ENCODE measurements around the gene MAP4K1.

Gene MAP4K1

DNA sequence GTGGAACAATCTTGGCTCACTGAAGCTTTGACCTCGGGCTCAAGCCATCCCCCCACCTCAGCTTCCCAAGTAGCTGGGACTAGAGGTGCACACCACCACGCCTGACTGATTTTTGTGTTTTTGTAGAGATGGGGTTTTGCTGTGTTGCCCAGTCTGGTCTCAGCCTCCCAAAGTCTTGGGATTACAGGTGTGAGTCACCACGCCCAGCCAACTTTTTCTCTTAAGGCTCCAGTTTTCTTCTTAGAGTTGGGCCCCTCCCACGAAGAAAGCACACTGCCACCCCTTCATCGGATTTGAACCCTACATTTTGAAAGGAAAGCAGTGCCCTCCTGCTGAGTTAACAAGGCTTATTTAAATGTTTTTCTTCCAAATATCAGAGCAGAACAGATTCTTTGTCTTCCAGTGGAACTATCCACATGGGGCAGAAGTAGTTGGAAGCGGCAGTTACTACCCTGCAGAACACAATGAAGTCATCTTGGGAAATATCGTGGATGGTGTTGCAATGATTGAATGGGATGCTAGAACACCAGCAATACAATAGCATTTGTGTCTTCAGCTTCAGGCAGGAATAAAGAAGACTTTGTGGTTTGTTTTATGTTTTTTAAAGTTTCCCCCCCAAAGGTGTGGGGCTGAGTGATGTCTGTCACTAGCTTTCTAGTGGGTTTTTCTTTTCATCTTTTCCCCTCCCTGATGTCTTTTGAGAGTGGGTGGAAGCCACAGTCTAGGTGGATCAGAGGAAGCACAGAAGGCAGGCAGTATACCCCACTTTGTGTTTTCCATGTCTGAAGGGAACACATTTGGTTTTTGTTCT lies 38.6 kb upstream of the MAP4K1 start:
- peaks cover 6% of the 10 kb centered on the region for H3K36me3 Mint-ChIP-seq
- peaks cover 14% of the 10 kb centered on the region for H3K27me3 Mint-ChIP-seq
- no peaks in the 10 kb centered on the region for H3K9me3 Mint-ChIP-seq
- H3K4me1 Mint-ChIP-seq, result peaks cover 57% of the 10 kb centered on the region
- H3K27ac Mint-ChIP-seq, result peak overlapping the region; percentile 77
- H3K4me3 Mint-ChIP-seq, result peak overlapping the region; percentile 70

DNA sequence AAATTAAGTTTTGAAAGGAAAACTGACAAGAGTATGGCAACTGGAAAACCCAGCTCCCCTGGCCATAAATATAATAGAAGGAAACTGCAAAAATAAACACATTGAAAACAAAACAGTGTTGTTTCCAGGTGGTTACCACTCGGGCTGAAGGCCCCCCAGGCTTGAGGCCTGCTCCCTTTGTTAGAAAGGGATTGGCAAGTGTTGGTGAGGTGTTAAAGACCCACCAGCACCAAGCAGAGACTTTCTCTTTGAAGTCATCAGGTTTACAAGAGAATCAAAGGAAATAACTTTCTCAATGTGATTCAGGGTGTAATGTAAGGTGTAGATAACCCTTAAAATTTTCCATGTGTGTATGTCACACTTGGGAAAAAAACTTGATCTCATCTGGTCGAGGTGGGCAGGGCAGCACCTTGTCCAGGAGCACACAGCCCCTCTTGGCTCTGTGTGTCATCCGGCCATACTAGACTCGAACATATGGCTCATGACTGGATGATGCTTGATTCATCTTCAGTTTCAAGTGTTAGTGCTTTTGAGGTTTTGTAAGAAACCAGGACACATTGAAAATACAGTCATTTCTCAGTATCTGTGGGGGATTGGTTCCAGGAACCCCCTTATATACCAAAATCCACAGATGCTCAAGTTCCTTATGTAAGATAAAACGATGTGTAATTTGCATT lies 37.5 kb upstream of the MAP4K1 start:
- H3K9me3 Mint-ChIP-seq, result no peaks in the 10 kb centered on the region
- H3K4me1 Mint-ChIP-seq, result peaks cover 58% of the 10 kb centered on the region
- no peak overlapping the region for H3K4me3 Mint-ChIP-seq
- H3K27ac Mint-ChIP-seq, result peak overlapping the region; percentile 77
- H3K27me3 Mint-ChIP-seq, result peaks cover 9% of the 10 kb centered on the region
- peaks cover 4% of the 10 kb centered on the region for H3K36me3 Mint-ChIP-seq

DNA sequence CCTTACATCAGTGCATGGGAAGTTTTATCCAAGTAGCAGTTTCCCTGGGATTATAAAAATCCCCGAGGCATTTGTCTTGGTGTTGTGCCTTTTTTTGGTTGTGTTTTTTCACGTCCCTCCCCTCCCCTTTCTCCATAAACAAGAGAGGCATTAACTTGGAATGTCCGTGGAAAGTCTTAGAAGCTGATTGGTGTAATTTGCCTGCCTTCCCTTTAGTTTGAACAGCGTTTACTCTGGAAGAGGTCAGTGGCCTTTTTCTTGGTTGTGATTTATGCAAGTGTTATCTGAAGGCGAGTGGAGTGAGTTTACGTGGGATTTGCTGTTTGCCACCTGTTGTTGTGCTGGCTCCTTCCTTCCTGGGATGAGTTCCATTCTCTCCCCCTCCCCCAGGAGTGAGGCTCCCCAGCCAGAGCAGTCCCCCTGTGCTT lies 36.9 kb upstream of the MAP4K1 start:
- Mint-ChIP-seq H3K27me3 (peaks cover 9% of the 10 kb centered on the region), H3K36me3 (peaks cover 4% of the 10 kb centered on the region), H3K4me3 (no peak overlapping the region), H3K4me1 (peaks cover 65% of the 10 kb centered on the region), H3K27ac (no peak overlapping the region), H3K9me3 (no peaks in the 10 kb centered on the region)

DNA sequence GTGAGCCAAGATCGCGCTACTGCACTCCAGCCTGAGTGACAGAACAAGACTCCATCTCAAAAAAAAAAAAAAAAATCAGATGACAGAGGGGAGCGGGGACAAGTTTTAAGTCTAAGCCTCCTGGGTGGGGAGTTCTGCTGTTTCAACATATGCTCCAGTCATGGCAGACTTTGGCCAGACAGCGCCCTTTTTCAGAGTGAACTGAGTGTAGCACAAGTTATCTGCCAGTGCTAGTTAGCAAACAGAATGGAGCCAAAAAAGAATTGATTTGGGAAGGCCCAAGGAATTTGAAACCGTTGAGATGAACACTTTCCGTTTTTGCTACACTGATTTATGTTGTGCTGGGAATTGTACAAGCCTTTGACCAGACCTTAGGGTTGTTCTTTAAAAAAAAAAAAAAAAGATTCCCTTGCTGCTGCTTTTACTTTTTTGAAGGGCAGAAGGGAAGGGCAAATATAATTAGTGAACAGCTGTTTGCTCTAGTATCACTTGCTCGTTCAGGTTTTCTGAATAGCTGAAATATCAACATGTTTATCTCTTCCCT lies 35.3 kb upstream of the MAP4K1 start:
- no peak overlapping the region for H3K4me3 Mint-ChIP-seq
- H3K27ac Mint-ChIP-seq, result no peak overlapping the region
- peaks cover 19% of the 10 kb centered on the region for H3K27me3 Mint-ChIP-seq
- H3K36me3 Mint-ChIP-seq, result peaks cover 6% of the 10 kb centered on the region
- H3K9me3 Mint-ChIP-seq, result no peaks in the 10 kb centered on the region
- peaks cover 69% of the 10 kb centered on the region for H3K4me1 Mint-ChIP-seq

DNA sequence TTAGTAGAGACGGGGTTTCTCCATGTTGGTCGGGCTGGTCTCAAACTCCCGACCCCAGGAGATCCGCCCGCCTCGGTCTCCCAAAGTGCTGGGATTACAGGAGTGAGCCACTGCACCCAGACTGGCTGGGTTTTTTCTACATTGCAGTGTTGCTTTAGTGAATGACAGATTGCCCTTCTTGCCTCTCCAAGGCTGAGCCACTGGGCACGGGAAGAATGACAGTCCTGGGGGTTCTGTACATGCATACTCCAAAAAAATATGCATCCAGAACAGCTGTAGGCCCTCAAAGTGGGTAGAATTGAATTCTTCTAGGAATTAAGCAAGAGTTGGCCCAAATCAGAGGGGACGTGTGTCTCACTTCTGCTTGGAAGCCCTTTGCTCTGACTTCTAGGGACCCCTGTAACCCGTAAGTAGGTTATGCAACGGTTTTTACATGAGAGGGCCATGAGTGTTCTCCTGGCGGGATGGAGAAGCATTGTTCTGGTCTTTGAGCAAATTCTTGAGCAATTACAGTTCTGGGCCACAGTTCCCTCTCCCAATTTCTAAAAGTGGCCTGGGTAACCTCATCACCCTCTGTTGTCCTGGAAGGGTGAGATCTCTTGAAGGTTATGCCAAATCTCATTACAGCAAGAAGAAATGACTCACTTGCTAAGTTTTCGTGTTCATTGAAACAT lies 33.3 kb upstream of the MAP4K1 start:
- no peaks in the 10 kb centered on the region for H3K9me3 Mint-ChIP-seq
- H3K27me3 Mint-ChIP-seq, result peaks cover 17% of the 10 kb centered on the region
- H3K27ac Mint-ChIP-seq, result no peak overlapping the region
- peaks cover 54% of the 10 kb centered on the region for H3K4me1 Mint-ChIP-seq
- H3K4me3 Mint-ChIP-seq, result peak overlapping the region; percentile 30
- peaks cover 6% of the 10 kb centered on the region for H3K36me3 Mint-ChIP-seq

DNA sequence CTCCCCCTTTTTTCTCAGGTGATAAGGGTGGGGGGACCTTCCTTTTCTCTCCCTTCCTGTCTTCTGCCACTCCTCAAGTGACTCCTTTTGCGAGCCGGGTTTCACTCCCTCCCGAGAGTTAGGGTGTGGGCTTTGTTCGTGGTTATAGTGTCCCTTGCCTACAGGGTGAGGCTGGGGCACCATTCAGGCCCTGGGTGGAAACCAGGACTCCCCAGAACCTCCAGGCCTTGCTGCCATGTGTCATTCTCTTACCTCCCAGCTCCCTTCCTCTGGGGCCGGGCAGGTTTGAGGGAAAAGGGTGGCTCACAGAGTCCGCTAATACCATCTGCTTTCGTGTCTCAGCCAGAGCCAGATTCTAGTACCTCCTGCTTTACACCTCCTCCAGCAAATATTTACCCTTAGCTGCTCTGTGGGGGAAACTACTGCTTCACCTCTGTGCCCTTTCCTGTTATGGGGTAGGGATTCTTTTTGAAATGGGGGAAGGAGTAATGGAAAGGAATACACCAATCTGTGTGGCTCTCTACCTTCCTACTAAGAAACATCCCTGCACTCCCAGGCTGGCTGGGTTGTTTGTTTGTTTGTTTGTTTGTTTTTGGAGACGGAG lies 32.5 kb upstream of the MAP4K1 start:
- Mint-ChIP-seq H3K4me3 (peak overlapping the region; percentile 49), H3K4me1 (peaks cover 46% of the 10 kb centered on the region), H3K9me3 (no peaks in the 10 kb centered on the region), H3K27ac (peak overlapping the region; percentile 46), H3K36me3 (peaks cover 6% of the 10 kb centered on the region), H3K27me3 (peaks cover 17% of the 10 kb centered on the region)

DNA sequence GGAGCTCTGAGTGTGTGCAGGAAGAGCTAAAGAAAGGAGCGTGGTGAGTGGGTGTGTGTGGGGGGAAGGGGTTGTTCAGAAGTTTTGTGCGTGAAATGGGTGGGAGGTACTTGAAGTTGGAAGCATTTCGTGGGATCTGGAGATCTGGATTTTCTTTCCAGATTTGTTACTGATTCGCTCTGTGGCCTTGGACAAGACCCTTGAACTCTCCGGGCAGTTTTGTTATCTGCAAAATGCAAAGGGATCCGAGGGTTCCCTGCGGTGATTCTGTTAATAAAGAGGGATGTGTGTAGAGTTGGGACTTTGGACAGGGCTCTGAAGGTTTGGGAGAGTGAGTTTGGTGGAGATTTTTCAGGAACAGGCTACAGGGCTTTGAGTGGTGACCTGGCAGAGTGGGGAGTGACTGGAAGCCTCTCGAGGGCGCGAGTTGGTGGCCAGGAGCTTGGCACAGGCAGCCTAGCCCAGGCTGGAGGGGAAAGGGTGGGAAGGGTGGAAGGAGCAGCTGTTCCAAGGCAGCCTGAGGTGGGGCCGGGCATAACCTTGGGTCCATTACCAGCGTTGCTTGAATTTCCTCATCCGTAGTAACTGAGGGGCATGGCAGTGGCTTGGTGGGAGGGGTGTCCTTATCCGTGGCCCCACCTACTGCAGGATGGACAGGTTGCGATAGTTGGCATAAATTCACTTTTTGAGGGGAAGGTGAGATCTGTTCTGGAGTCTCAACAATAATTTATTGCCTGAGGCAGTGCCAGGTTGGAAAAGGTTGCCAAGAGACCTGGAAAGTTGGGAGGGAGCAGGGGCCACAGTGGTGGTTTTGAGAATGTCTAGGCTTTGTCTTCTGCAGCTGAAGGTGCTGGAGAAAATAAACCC lies 31.8 kb upstream of the MAP4K1 start:
- Mint-ChIP-seq H3K27ac (no peak overlapping the region), H3K4me1 (peaks cover 39% of the 10 kb centered on the region), H3K4me3 (peak overlapping the region; percentile 99), H3K36me3 (peaks cover 6% of the 10 kb centered on the region), H3K9me3 (no peaks in the 10 kb centered on the region), H3K27me3 (peaks cover 16% of the 10 kb centered on the region)

DNA sequence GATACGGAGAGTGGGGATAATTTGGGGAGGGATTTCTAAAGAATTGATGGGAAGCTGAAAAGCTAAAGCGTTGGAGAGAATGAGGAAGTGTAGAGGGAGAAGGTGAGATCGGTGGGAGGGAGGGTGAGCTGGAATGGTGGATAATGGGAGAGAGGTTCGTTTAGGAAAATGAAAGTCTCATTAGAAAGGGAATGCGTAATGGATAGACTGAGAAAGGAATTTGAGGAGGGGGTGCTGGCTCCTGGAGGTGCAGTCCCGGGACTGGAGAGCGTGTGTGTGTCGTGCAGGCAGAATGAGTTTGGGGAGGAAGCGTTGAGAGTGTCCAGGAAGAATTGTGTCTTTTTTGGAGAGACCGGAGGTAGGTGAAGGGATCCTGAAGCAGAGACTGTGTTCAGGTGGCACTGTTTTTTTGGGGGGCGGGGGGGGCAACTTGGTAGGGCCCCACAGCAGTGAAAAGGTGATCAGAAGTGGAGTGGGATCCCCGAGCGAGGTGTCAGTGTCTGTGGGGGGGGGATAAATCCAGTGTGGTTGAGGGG lies 31.1 kb upstream of the MAP4K1 start:
- Mint-ChIP-seq H3K36me3 (peaks cover 6% of the 10 kb centered on the region), H3K27me3 (peaks cover 16% of the 10 kb centered on the region), H3K4me1 (peaks cover 35% of the 10 kb centered on the region), H3K4me3 (peak overlapping the region; percentile 99), H3K9me3 (no peaks in the 10 kb centered on the region), H3K27ac (peak overlapping the region; percentile 36)

DNA sequence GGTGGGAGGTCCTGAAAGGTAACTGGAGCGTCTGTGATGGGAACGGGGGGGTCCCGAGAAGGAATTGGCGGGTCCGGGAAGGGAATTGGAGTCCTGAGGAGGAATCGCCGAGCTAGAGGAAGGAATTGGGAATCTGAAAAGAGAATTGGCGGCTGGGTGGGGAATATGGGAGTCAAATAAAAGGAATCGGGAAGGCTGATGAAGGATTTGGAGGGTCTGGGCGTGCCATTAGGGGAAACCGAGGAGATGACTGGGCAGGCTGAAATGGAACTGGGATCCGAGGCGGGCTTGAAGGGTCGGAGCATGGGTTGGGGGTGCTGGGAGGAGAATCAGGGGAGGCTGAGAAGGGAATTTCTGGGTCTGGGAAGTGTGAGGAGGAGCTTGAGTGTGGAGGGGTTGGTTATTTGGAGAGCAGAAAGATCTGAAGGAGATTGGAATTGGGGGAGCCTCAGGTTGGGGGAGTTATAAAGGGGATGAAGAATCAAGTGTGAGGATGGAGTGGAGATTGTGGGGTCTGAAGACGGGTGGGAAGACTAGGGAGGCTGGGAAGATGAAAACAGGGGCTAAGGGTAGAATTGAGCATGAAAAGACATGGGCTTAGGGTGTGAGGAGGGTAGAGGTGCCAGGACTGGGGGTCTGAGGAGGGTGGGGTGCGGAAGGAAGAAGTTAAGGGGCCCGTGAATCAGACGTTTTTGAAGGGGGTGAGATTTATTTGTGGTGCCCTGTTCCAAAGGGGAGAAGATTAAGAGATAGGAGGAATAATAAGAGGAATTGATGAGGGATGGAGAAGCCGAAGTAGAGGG lies 30.4 kb upstream of the MAP4K1 start:
- peaks cover 29% of the 10 kb centered on the region for H3K4me1 Mint-ChIP-seq
- peak overlapping the region; percentile 99 for H3K4me3 Mint-ChIP-seq
- peak overlapping the region; percentile 91 for H3K27ac Mint-ChIP-seq
- peaks cover 2% of the 10 kb centered on the region for H3K36me3 Mint-ChIP-seq
- H3K9me3 Mint-ChIP-seq, result no peaks in the 10 kb centered on the region
- peaks cover 11% of the 10 kb centered on the region for H3K27me3 Mint-ChIP-seq

DNA sequence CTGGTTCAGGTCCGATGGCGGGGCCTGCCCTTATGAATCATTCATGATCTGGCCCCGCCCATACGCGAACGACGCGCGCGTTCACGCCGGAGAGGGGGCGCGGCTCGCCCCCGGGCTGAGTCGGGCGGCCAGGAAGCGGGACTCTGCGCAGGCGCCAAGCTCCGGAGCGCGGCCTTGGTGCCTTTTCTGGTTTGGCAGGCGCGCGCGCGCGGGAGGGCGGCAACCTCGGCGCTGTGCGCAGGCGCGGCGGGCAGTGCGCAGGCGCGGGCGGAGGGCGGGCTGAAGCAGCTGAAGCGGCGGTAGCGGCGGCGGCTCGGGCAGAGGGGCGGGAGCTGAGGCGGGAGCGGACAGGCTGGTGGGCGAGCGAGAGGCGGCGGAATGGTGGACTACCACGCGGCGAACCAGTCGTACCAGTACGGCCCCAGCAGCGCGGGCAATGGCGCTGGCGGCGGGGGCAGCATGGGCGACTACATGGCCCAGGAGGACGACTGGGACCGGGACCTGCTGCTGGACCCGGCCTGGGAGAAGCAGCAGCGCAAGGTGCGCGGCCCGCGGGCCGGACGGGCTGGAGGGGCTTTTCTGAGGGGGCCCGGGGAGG lies 29.7 kb upstream of the MAP4K1 start, which contains the start of gene ACTN4:
ACTN4 (plus strand) TSS at position 282 of the 598 bp plus-strand sequence; CDS start at position 379, 97 bp downstream.
- peak within 1 kb of the TSS; percentile 91 for H3K27ac Mint-ChIP-seq
- peak within 1 kb of the TSS; percentile 99 for H3K4me3 Mint-ChIP-seq
- peaks cover 2% of the 10 kb centered on the region for H3K36me3 Mint-ChIP-seq
- no peaks in the 10 kb centered on the region for H3K9me3 Mint-ChIP-seq
- peaks cover 29% of the 10 kb centered on the region for H3K4me1 Mint-ChIP-seq
- peaks cover 10% of the 10 kb centered on the region for H3K27me3 Mint-ChIP-seq

DNA sequence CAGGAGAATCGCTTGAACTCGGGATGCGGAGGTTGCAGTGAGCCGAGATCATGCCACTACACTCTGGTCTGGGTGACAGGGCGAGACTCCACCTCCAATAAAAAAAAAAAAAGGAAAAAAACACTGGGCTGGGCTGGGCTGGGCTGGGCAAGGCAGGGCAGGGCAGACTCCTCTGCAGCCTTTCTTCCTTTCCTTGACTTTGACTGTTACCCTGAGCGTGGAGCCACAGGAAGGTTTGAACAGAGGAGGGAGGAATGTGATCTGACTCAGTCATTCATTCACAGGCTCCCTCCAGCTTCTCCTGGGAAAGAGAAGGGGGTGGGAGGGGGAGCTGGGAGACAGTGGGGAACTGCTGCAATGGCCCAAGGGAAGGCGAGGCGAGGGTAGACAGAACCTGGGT lies 27.0 kb upstream of the MAP4K1 start:
- Mint-ChIP-seq H3K27ac (no peak overlapping the region), H3K27me3 (peaks cover 10% of the 10 kb centered on the region), H3K4me3 (no peak overlapping the region), H3K4me1 (peaks cover 21% of the 10 kb centered on the region), H3K36me3 (peaks cover 2% of the 10 kb centered on the region), H3K9me3 (no peaks in the 10 kb centered on the region)

DNA sequence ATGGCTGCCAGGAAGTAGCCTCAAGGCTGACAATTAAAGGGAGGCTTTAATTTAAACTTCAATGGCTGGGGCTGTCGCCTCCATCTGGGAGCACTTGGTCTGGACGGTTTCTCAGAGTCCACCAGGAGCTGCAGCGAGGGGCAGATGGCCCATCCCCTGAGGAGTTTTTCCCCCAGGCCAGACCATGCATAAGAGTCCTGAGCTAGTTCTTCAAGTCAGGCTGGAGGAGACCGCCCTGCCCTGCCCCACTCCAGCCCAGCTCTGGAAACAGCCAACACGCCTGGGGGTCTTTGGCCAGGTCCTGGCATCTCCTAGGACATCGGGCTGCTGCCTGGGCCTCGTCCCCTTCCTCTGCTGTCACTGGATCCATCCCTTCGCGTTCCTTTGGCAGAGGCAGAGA lies 24.4 kb upstream of the MAP4K1 start:
- Mint-ChIP-seq H3K4me3 (no peak overlapping the region), H3K4me1 (peaks cover 5% of the 10 kb centered on the region), H3K9me3 (no peaks in the 10 kb centered on the region), H3K36me3 (no peaks in the 10 kb centered on the region), H3K27me3 (no peaks in the 10 kb centered on the region), H3K27ac (no peak overlapping the region)

DNA sequence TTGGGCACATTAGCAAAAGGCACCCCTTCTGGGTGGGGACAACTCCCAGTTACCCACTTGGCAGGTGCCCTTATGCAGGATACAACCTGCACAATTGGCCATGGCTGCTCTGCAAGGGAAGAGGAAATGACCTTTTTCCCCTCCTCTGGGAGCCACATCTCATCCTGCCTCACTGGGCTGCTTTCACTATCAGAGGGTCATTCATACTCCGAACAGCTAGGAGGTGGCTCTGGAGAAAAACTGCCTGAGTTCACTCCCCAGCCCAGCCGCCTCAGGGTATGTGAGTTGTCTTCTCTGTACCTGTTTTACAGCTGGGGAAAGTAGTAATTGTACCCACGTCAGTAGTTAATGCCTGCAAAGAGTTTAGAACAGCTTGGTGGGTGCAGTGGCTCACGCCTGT lies 22.6 kb upstream of the MAP4K1 start:
- Mint-ChIP-seq H3K4me1 (peaks cover 21% of the 10 kb centered on the region), H3K4me3 (no peak overlapping the region), H3K27me3 (no peaks in the 10 kb centered on the region), H3K9me3 (no peaks in the 10 kb centered on the region), H3K27ac (no peak overlapping the region), H3K36me3 (peaks cover 4% of the 10 kb centered on the region)

Measured in activated naive CD4-positive, alpha-beta T cell treated with anti-CD3 and anti-CD28 coated beads, Interleukin-2, amount 50 U/mL, for 24 hours (primary cell).